Muscle layer of duodenum (tissue), 2 donors: ENCODE results near the gene JARID2.

Source experiments
- H3K27ac ChIP-seq: one replicate; pipeline ENCODE4 v1.7.0; 2013; ENCODE audit warnings: mild to moderate bottlenecking, low read length
- H3K27me3 ChIP-seq: one replicate; pipeline ENCODE4 v1.7.0; 2013; ENCODE audit warnings: low read depth, mild to moderate bottlenecking, control low read depth, low read length
- H3K36me3 ChIP-seq, 2 donors: one replicate each; pipeline ENCODE4 v1.7.0; 2013; ENCODE audit warnings: low read length in 2 of 2, control low read depth in 1 of 2, mild to moderate bottlenecking in 1 of 2; ENCODE audit not compliant: insufficient read depth in 2 of 2, control insufficient read depth in 1 of 2
- H3K4me1 ChIP-seq, 2 donors: one replicate each; pipeline ENCODE4 v1.7.0; 2013; ENCODE audit warnings: low read length in 2 of 2, mild to moderate bottlenecking in 2 of 2, control low read depth in 1 of 2, moderate library complexity in 1 of 2; ENCODE audit not compliant: insufficient read depth in 2 of 2, control insufficient read depth in 1 of 2
- H3K4me3 ChIP-seq, 2 donors: one replicate each; pipeline ENCODE4 v1.7.0; 2013; ENCODE audit warnings: low read length in 2 of 2, low read depth in 1 of 2, mild to moderate bottlenecking in 1 of 2
- H3K9me3 ChIP-seq, 2 donors: one replicate each; pipeline ENCODE4 v1.7.0; 2013; ENCODE audit warnings: low read length in 2 of 2, control low read depth in 1 of 2, mild to moderate bottlenecking in 1 of 2; ENCODE audit not compliant: control insufficient read depth in 1 of 2
- donor health status: healthy.

The JARID2 gene

DNA sequence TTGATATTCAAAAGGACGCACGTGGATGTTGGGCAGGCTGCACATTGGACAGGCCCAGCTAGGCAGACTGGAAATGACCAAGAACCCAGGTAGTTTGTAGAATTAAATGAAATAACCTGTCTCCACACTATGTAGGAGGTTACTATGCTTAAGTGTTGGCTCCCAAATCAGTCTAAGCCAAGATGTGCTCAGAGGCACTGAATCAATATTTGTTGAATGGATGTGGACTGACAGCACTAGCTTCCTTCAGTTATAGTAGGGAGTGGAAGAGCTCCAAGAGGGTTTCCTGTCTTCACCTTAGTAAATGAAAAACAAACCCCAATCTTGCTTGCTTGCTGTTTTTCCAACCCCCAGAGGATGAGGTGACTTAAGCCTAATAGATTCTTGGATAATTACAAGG, 180.5 kb downstream of the JARID2 start:
- H3K27me3 ChIP-seq, result no peaks in the 10 kb centered on the region
- H3K9me3 ChIP-seq, result no peaks in the 10 kb centered on the region
- H3K36me3 ChIP-seq, result no peaks in the 10 kb centered on the region
- H3K27ac ChIP-seq, result no peak overlapping the region
- peaks cover 19 to 34% of the 10 kb centered on the region in 2 donors for H3K4me1 ChIP-seq
- no peak overlapping the region for H3K4me3 ChIP-seq

DNA sequence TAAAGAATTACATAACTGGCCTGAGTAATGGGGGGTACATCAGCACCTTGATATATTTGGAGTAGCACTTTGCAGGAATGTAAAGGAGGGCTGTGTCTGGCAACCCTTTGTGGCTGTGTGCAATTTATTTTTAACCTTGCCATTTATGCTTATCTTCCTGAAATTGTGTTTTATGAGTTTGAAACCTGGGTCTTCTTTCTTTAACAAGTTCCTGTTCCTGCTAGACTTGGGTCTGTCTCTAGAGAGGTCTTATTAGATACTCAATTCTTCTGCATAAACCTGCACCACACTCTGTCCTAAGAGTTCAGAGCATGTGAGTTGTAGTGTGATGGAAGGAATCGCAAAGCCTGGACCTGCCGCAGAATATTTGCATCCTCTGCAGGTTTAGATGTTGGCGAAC, 181.0 kb downstream of the JARID2 start:
- Histone ChIP-seq H3K27ac (no peak overlapping the region), H3K4me1 (peaks cover 19 to 39% of the 10 kb centered on the region in 2 donors), H3K9me3 (no peaks in the 10 kb centered on the region)

DNA sequence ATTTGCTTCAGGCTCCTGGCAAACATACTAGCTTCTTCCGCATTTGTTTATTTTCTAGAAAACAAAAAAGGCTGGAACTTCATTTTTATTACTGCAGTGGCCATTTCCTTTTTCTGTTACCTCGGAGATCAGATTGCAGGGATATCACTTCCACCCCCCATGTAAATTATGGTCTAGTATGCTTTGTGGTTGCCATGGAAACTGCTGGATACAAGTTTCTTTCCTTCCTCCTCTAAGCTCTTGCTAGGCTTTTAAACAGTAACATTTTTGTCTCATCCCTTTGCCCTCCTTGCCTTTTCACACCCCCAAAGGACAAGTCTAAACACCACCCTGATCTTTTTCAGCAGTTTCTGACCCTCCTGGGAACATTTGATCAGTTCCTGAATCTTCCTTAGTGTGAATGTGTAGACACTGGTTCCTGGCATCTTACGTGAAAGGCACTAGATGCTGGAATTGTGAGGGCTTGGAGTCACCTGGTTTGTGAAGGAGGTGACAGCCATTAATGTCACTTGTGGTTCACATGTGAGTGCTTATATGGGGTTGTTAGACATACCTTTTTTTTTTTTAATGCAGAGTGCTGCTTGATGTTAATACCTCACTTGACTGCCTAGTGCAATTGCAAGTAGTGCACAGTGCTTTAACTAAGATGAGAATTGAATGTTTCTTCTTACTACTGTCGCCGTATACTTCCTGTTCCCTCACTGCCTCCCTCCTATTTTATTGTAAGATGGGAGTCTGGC, 181.6 kb downstream of the JARID2 start:
- Histone ChIP-seq H3K4me1 (peaks cover 21 to 42% of the 10 kb centered on the region in 2 donors), H3K36me3 (no peaks in the 10 kb centered on the region)

More for the DNA sequence above, 181.0 kb downstream of the JARID2 start:
- H3K36me3 ChIP-seq, result no peaks in the 10 kb centered on the region
- no peak overlapping the region for H3K4me3 ChIP-seq
- H3K27me3 ChIP-seq, result no peaks in the 10 kb centered on the region

DNA sequence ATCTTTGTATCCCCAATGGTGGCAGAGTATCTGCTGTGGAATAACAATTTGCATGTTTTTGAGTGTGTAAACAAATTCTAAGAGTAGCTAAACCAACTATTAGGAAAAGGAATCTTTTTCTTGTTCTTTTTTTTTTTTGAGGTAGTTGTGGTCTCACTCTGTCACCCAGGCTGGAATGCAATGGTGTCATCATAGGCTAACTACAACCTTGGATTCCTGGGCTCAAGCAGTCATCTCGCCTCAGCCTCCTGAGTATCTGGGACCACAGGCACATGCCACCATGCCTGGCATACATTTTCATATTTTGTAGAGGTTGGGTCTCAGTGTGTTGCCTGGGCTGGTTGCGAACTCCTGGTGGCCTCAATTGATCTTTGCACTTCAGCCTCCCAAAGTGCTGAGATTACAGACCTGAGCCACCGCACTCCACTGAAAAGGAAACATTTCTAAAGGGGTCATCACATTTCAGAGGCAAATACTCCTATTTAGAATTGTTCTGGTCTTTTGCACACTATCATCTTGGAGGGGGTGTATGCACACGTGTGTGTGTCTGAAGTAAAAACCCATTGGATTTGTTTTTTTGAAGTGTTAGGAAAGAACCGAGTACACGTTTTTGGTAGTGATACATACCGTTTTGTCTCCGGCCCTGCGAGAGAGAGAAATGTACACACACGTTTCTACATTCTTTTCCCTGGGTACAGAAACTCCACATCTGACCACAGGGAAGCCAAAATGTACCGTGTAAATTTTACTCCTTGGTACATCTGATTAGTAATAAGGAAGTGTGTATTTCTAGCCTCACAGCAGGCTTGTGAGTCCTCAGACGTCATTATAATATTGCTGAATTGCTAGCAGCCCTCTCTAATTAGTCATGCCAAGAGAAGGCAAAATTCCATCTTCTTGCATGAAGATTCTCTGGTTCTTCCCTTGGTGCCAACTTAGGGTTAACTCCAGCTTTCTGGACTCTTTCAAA, 183.6 kb downstream of the JARID2 start:
- H3K27me3 ChIP-seq, result no peaks in the 10 kb centered on the region
- no peak overlapping the region for H3K27ac ChIP-seq
- no peak overlapping the region for H3K4me3 ChIP-seq
- H3K36me3 ChIP-seq, result no peaks in the 10 kb centered on the region
- H3K4me1 ChIP-seq, result peaks cover 30 to 47% of the 10 kb centered on the region in 2 donors
- no peaks in the 10 kb centered on the region for H3K9me3 ChIP-seq

More for the DNA sequence above, 181.6 kb downstream of the JARID2 start:
- Histone ChIP-seq H3K9me3 (no peaks in the 10 kb centered on the region), H3K27ac (no peak overlapping the region), H3K27me3 (no peaks in the 10 kb centered on the region), H3K4me3 (no peak overlapping the region)

DNA sequence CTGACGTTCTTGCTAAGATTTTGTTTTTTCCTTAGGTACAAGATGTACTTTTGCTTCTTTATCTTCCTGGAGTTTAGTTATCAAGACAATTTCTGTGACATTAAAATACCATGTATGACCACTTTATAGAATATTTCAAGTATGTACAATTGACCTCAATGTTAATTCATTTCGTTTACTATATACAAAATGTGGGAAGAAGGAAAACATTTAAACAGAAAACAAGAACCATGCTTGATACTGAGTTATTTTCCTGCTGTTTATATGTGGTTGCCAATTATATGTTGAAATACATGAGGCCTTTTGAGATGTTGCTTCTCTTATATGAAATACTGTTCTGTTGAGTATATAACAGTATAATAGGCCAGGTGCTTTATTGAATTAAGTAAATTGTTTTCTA, 184.3 kb downstream of the JARID2 start:
- H3K9me3 ChIP-seq, result no peaks in the 10 kb centered on the region
- no peaks in the 10 kb centered on the region for H3K27me3 ChIP-seq
- H3K36me3 ChIP-seq, result no peaks in the 10 kb centered on the region
- H3K27ac ChIP-seq, result no peak overlapping the region
- H3K4me3 ChIP-seq, result no peak overlapping the region
- peaks cover 30 to 47% of the 10 kb centered on the region in 2 donors for H3K4me1 ChIP-seq

DNA sequence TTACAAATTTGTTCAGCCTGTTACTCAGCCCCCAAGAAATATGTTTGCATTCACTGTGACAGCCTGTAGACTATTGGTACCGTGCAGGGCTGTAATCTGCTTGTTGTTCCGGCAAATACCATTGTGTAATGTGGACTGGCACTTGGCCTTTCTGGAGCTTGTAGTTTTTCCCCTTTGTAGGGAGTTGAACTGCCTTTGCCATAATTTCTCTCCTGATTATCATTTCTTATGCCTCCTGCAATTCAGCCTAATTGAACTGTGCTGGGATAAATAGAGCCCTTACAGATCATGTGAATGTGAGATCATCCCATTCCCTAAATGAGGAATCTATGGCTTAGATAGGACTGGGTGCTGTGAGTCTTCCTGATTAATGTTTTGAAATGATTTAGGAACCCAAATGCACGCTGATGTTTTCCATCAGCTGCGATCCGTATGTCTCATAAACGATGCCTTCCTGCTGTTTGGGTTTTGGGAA, 185.1 kb downstream of the JARID2 start:
- Histone ChIP-seq H3K9me3 (no peaks in the 10 kb centered on the region), H3K36me3 (no peaks in the 10 kb centered on the region), H3K4me1 (peaks cover 30 to 47% of the 10 kb centered on the region in 2 donors), H3K27me3 (no peaks in the 10 kb centered on the region), H3K27ac (no peak overlapping the region), H3K4me3 (no peak overlapping the region)

DNA sequence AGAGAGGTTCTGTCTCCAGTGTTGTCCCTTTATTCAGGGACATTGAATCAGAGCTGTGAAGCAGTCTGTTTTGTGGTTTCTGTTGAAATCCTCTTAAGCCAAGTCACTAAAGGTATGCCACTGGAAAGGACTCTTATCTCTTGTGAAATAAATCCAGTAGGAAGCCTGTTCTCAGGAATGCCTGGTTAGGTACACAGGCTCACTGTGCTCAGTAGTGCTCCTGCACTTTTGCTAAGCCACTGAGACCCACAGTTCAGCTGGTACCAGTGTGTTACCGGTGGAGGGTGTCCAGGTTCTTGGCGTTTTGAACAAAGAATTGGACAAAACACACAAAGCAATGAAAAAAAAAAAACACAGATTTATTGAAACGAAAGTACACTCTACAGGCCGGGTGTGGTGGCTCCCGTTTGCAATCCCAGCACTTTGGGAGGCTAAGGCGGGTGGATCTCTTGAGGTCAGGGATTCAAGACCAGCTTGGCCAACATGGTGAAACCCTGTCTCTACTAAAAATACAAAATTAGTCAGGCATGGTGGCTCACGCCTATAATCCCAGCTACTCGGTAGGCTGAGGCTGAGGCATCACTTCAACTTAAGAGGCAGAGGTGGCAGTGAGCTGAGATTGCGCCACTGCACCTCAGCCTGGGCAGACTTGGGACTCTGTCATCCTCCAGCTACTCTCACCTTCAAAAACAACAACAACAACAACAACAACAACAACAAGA, 186.1 kb downstream of the JARID2 start:
- Histone ChIP-seq H3K9me3 (no peaks in the 10 kb centered on the region), H3K4me1 (peaks cover 30 to 41% of the 10 kb centered on the region in 2 donors), H3K4me3 (no peak overlapping the region), H3K27ac (no peak overlapping the region), H3K27me3 (no peaks in the 10 kb centered on the region), H3K36me3 (no peaks in the 10 kb centered on the region)

DNA sequence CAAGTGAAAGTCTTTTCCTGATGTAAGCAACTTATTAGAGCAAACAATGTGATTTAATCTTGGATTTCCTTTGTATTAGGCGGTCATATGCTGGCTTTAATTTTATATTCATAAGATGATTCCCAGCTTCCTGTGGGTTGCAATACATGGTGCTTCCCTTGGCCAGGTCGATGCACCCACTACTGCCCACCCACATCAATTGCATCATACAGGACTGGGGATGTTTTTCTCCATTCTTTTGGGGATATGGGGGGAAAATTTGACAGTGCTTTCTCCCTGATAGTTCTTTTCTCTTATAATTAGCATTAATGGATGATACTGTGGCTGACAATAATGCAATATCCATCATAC, 187.6 kb downstream of the JARID2 start:
- H3K9me3 ChIP-seq, result no peaks in the 10 kb centered on the region
- no peaks in the 10 kb centered on the region for H3K36me3 ChIP-seq
- H3K4me1 ChIP-seq, result peaks cover 20 to 33% of the 10 kb centered on the region in 2 donors
- no peak overlapping the region for H3K27ac ChIP-seq
- H3K4me3 ChIP-seq, result no peak overlapping the region
- H3K27me3 ChIP-seq, result no peaks in the 10 kb centered on the region

DNA sequence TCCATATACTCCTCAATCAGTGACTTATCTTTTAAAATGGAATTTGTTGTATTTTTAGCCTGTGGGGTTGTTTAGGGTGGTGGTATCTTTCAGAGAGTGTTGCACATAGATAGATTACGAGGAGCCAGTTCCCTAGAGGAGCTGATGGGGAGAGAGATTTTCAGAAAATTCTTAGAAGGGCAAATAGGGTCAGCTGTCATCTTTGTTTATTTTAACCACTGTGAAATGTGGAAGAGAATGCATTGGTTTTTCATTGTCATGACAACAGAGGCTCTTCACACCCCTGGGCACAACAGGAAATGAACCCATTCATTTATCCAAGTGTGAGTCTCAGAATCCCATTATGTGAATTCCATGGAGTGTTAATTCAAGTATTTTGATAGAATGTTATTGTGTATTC, 188.4 kb downstream of the JARID2 start:
- no peak overlapping the region for H3K27ac ChIP-seq
- peaks cover 20 to 35% of the 10 kb centered on the region in 2 donors for H3K4me1 ChIP-seq
- no peak overlapping the region for H3K4me3 ChIP-seq
- H3K27me3 ChIP-seq, result no peaks in the 10 kb centered on the region
- no peaks in the 10 kb centered on the region for H3K36me3 ChIP-seq
- H3K9me3 ChIP-seq, result no peaks in the 10 kb centered on the region

DNA sequence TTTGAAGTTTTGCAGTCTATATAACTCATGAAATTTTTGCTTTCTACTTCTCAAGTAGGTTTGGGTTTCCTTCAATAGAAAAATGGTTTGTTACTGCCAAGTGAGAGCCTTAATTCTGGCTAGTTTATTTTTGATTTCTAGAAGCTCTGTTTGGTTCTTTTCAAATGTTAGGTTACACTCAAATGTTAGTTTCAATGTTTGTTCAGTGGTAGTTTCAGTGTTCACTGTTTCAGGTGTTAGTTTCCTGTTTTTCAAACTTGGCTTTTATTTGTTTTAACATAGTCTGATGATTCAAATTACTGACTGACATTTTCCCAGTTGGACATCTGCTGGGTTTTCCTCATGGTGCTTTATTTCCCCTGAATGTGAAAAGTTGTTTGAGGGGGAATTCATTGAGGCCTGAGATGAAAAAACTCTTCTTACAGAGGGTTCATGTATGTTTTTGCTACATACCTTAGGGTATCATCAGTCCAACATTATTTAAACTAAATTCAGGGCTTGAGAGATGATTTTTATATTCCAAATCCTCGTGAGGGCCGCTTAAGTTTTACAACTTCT, 189.0 kb downstream of the JARID2 start:
- H3K4me3 ChIP-seq, result no peak overlapping the region
- no peaks in the 10 kb centered on the region for H3K9me3 ChIP-seq
- H3K27me3 ChIP-seq, result no peaks in the 10 kb centered on the region
- no peaks in the 10 kb centered on the region for H3K36me3 ChIP-seq
- H3K4me1 ChIP-seq, result peaks cover 21 to 38% of the 10 kb centered on the region in 2 donors
- H3K27ac ChIP-seq, result no peak overlapping the region
